SK-N-SH (cell line): Measurements from ENCODE around the gene PRAMEF11.

ENCODE experiments used
- CTCF ChIP-seq: fragments of 200-600 bp; sonication (generic); IDR thresholded peaks from 2 replicates; pipeline ENCODE4 v1.6.1; 2017; ENCODE audit warnings: antibody characterized with exemption, mild to moderate bottlenecking, moderate library complexity
- FOXM1 ChIP-seq: IDR thresholded peaks from 2 replicates; pipeline ENCODE4 v1.4.0; 2012; ENCODE audit warnings: low read depth, mild to moderate bottlenecking
- GABPA ChIP-seq: IDR thresholded peaks from 2 replicates; pipeline ENCODE4 v1.4.0; 2012; ENCODE audit warnings: low read depth, mild to moderate bottlenecking
- YY1 ChIP-seq: IDR thresholded peaks from 2 replicates; pipeline ENCODE4 v1.4.0; 2012; ENCODE audit warnings: low read depth, mild to moderate bottlenecking

GRCh38 chr1:12799730-12800129 is 31.5 kb downstream of the PRAMEF11 start:
- no peak for TF ChIP-seq CTCF
- TF ChIP-seq FOXM1, result no peak
- no peak for TF ChIP-seq GABPA
- no peak for TF ChIP-seq YY1
